HG02623 (cell line): ENCODE data around the gene PLVAP.

ENCODE experiments used
- ATAC-seq: cut with Tn5 transposase; IDR thresholded peaks from one replicate; pipeline ENCODE4 v1.9.1; 2021; ENCODE audit warnings: moderate library complexity; ENCODE audit not compliant: unreplicated experiment

Gene PLVAP

GRCh38 chr19:17357724-17358123 lies 19.4 kb downstream of the PLVAP start:
- no peak for ATAC-seq

- no peak for ATAC-seq
Measured at GRCh38 chr19:17357078-17357666, 20.0 kb downstream of the PLVAP start.

GRCh38 chr19:17353386-17353785 lies 23.8 kb downstream of the PLVAP start:
- ATAC-seq: no peak

- no peak for ATAC-seq
Measured at GRCh38 chr19:17352608-17353280, 24.4 kb downstream of the PLVAP start.

- no peak for ATAC-seq
Measured at GRCh38 chr19:17351815-17352435, 25.2 kb downstream of the PLVAP start.

GRCh38 chr19:17348700-17349099 lies 28.4 kb downstream of the PLVAP start:
- ATAC-seq: no peak

DNA sequence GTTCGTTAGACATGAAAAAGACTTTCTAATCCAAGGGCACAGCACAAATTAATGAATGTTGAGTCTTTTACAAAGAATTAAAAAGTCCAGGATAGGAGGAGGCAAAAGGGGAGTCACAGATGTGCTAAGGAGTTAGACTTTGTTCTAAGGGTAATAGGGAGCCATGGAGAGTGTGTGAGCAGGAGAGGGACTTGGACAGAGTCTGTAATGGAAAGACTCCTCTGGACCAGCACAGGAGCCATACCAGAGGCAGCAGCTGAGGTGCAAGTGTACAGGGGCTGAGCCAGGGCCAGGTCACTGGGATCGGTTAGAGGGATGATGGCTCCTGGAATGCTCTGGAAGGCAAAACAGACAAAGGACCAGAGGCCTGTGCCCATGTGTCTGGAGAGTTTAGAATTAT lies 29.3 kb downstream of the PLVAP start:
- ATAC-seq: no peak

GRCh38 chr19:17347361-17347760 lies 29.8 kb downstream of the PLVAP start:
- ATAC-seq: no peak

- no peak for ATAC-seq
Measured at GRCh38 chr19:17346109-17346671, 31.0 kb downstream of the PLVAP start.

- no peak for ATAC-seq
Measured at GRCh38 chr19:17341845-17342244, 35.3 kb downstream of the PLVAP start.

DNA sequence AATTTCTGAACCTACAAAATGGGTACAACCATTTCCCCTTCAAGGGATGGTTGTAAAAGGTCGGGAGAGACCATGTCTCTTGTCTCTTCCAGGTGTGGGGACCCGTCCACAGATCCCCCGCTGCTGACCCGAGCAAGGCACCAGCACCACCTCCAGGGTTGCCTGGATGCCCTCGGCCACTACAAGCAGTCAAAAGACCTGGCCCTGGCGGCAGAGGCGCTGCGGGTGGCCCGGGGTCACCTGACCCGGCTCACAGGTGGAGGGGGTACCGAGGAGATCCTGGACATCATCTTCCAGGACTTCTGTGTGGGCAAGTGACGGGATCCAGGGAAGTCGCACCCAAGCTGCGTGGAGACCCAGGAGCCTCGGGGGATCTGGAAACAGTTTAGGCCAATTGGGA lies 35.8 kb downstream of the PLVAP start:
- ATAC-seq: no peak

DNA sequence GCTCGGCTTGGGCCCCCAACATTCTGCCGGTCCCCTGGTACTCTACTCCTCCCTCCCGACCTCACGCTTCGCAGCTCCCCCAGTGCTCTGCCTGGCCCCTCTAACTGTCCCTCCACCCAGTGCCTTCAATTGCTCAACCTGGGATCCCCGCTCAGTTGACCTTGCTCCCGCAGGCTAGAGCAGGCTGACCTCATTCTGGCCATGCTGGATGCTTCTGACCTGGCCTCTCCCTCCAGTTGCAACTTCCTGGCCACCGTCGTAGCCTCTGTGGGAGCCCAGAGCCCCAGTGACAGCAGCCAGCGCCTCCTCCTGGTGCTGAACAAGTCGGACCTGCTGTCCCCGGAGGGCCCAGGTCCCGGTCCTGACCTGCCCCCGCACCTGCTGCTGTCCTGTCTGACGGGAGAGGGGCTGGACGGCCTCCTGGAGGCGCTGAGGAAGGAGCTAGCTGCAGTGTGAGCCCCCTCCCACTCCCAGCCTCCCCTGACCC lies 36.2 kb downstream of the PLVAP start:
- no peak for ATAC-seq

DNA sequence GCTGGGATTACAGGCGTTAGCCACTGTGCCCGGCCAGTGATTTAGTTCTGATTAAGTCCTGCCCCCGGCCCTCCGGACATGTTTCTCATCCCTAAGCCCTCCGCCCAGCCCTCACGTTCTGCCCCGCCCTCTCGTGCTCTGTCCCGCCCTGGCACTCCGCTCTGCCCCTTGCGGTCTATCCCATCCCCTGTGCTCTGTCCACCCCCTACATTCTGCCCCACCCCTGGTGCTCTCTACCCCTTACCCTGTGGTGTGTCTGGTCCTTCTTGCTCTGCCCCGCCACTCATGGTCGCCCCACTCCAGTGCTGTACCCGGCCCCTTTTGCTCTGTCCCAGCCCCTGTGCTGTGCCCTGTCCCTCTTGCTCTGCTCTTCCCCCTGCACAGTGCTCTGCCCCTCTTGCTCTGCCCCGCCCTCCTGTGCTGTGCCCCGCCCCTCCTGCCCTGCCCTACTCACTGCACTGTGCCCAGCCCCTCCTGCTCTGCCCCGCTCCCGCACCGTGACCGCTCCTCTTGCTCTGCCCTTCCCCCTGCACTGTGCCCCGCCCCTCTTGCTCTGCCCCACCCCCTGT lies 36.8 kb downstream of the PLVAP start:
- no peak for ATAC-seq

- no peak for ATAC-seq
Measured at GRCh38 chr19:17339088-17339741, 37.9 kb downstream of the PLVAP start.

DNA sequence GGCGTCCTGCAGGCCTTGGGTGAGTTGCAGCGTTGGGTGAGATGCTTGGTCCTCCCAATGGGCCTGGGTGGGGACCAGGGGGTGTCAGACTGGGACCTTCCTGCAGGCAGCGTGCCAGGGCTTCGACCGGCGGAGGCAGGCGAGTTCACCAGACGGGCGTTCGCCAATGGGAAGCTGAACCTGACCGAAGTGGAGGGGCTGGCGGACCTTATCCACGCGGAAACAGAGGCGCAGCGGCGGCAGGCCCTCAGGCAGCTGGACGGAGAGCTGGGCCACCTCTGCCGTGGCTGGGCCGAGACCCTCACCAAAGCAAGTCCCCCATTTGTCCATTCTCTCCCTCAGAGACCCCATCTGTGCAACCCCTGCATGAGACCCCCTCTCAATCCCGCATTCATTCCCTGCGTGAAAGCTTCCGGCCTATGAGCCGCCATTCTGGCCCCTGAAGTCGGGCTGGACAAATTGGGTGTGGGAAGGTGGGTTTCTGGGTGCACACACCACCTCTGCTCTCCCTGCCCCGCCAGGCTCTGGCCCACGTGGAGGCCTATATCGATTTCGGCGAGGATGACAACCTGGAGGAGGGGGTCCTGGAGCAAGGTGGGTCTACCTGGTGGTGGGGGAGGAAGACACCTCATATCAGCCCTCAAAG lies 38.6 kb downstream of the PLVAP start:
- ATAC-seq: no peak

DNA sequence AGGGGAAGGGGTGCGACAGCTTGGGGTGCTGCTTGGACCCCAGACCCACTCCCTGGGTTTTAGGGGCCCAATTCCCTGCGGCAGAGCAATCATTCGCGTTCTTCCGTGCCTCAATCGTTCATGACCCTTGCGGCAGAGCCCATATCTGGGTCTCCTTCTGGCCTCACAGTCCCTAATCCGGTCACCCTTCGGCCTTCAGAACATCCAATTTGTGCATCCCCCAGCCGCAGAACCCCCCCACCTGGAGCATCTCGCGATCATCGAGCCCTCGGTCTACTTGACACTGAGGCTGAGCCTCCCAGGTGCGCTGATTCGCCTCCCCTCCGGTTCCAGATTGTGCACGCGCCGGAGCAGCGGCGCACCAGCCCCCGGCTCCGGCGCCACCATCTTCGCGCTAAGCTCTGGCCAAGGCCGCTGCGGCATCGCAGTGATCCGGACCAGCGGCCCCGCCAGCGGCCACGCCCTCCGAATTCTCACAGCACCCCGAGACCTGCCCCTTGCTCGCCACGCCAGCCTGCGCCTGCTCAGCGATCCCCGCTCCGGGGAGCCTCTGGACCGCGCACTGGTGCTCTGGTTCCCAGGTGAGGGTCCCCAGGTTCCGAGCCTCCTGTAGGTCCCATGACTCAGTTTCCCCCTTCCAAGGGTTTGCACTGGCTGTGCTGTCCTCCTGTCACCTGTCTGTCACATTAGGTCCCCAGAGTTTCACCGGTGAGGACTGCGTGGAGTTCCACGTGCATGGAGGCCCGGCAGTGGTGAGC lies 39.3 kb downstream of the PLVAP start:
- no peak for ATAC-seq

DNA sequence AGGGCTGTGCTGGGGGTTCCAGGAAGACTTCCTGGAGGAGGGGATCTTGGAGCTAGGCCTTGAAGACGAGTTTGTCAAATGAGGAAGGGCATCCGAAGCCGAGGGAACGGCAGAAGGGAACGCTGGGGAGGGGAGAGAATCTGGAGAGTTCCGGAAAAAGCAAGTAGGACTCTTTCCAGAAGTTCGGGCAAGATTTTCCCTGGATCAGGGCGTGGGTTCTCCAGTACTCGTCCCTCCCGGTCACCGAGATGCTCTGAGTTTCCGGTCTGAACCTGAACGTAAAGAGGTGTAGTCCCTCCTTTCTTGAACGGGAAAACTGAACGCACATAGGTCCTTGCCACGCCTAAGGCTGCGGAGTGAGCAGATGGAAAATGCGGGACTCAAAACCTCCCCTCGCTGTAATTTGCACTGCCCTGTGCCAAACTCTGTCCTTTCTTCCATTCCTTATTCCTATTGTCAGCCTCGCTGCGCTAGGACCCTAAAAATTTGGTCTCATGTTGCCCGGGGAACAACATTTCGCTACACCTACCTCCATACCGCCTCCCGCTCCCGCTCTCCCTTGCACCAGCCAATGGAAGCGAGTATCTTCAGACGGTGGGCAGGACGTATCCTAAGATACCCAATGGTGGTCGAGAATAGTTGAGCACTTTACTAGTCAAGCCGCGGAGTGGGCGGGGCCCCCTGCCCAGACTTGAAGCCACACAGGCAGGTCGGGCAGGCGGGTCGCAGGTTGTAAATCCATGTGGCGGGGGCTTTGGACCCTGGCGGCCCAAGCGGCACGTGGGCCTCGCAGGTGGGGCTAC lies 40.1 kb downstream of the PLVAP start, which contains the start of gene GTPBP3:
Gene GTPBP3 (plus strand): TSS at position 682 of the 803 bp plus-strand sequence. CDS start 59 bp downstream, at position 741.
- ATAC-seq: peak; percentile 78

DNA sequence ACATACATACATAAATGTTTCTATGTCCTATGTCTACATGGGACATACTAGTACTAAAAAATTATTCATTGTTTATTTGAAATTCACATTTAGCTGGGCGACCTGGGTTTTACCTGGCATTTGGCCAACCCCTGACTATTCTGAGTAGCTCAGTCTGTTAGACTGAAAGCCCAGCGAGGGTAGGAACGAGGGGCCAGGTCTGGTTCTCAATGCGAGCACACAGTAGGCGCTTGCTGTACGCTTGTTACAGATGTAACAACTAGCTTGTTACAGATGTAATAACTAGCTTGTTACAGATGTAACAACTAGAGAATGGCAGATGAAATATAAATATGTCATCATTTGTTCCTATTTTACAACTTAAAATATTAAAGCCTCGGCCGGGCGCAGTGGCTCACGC lies 41.6 kb downstream of the PLVAP start:
- ATAC-seq: no peak
